Heart left ventricle (tissue), 16 donors: Measurements from ENCODE around the gene FAM89B. TPM values are rescaled to one million over a fixed set of nuclear protein-coding genes. Genes with fewer than 3 reads are reported as not detected.

Source experiments
- ATAC-seq, 4 donors: fragments of 200-7000 bp; cut with Tn5 transposase; one replicate each; pipeline ENCODE4 v1.9.1; 2020 to 2022; ENCODE audit warnings: moderate library complexity in 4 of 4, mild to moderate bottlenecking in 3 of 4, moderate number of reproducible peaks in 1 of 4
- DNase-seq, 5 donors: peaks; one replicate each; pipeline ENCODE4 v3.0.0-alpha.2; 2020
- H3K27ac ChIP-seq, 12 donors: fragments of 200-600 bp; sonication (generic) in 4 of 12; one replicate each; pipeline versions ENCODE4 v1.5.0 to v1.8.0; 2016 to 2022; ENCODE audit warnings: mild to moderate bottlenecking in 2 of 12
- H3K27me3 ChIP-seq, 9 donors: fragments of 200-600 bp; sonication (generic) in 2 of 9; one replicate each; pipeline versions ENCODE4 v1.5.1 to v1.8.0; 2016 to 2022; ENCODE audit warnings: mild to moderate bottlenecking in 3 of 9
- H3K36me3 ChIP-seq, 9 donors: fragments of 200-600 bp; sonication (generic) in 2 of 9; one replicate each; pipeline versions ENCODE4 v1.5.0 to v1.8.0; 2018 to 2022; ENCODE audit warnings: mild to moderate bottlenecking in 2 of 9
- H3K4me1 ChIP-seq, 12 donors: fragments of 200-600 bp; sonication (generic) in 4 of 12; one replicate each; pipeline versions ENCODE4 v1.5.0 to v1.8.0; 2016 to 2022; ENCODE audit warnings: mild to moderate bottlenecking in 3 of 12
- H3K4me3 ChIP-seq, 12 donors: fragments of 200-600 bp; sonication (generic) in 4 of 12; one replicate each; pipeline versions ENCODE4 v1.5.0 to v1.8.0; 2017 to 2022; ENCODE audit warnings: mild to moderate bottlenecking in 9 of 12, moderate library complexity in 4 of 12
- H3K9me3 ChIP-seq, 12 donors: fragments of 200-600 bp; sonication (generic) in 4 of 12; one replicate each; pipeline versions ENCODE4 v1.5.0 to v1.8.0; 2016 to 2022; ENCODE audit warnings: mild to moderate bottlenecking in 1 of 12
- CTCF ChIP-seq, 12 donors: fragments of 200-600 bp; sonication (generic) in 4 of 12; IDR thresholded peaks; one replicate each; pipeline versions ENCODE4 v1.5.0 to v1.8.0; 2018 to 2022; ENCODE audit warnings: antibody characterized with exemption in 12 of 12, mild to moderate bottlenecking in 5 of 12
- POLR2A ChIP-seq, 2 donors: fragments of 450-650 bp; IDR thresholded peaks; one replicate each; pipeline ENCODE4 v1.6.1; 2017; ENCODE audit warnings: antibody characterized with exemption in 2 of 2, mild to moderate bottlenecking in 2 of 2, moderate library complexity in 2 of 2
- WGBS, 4 donors: extraction: QIAGEN DNeasy Blood & Tissue Kit in 2 of 4; methylation state at CpG; one replicate each; pipeline versions ENCODE4 v1.1.5 to v1.1.7; 2013 to 2018; 5-methylcytosine and 5-hydroxymethylcytosine counted together
- intact Hi-C, 10 donors: fragments of 100-400 bp; cut with DNase I; formaldehyde crosslinking; loops; one replicate each; pipeline versions ENCODE4 v1.11.1 to v1.14.2; 2022
- polyA plus RNA-seq, 2 donors: library from polyadenylated mRNA; stranded (reverse); fragments of 200-250 nt; gene quantifications; one replicate each; pipeline ENCODE4 v1.2.3, GENCODE V29; 2013
- total RNA-seq, 9 donors: library from RNA; depleted of rRNA in 2 of 9; stranded (reverse); fragments of >200 nt in 2 of 9; fragmentation: NEBNext Ultra II Directional in 3 of 9; extraction: Animal tissue kit (Norgen Biotek cat#: 25700) in 3 of 9; gene quantifications; one replicate each; pipeline versions ENCODE4 v1.1.0 to v1.2.4, GENCODE V29; 2016 to 2023
- donor health status: ischemic (EF 13 %, LVEDD 7.1; RV severe dilation, severe dysfunction).
- donor health status: healthy with polysubstance abuse.
- donor health status: DM: no; HTN: yes; CAD: no.
- donor health status: DM: no; HTN: no; CAD: no.
- donor health status: ischemic (EF 25% LVEDD 6.9; RV normal size, moderate dysfunction).
- donor health status: ischemic (EF 25% LVEDD 5.7; RV mildly dilated, moderate dysfunction).
- donor health status: healthy.
- donor health status: DM: yes; HTN: yes; CAD: no.
- donor health status: ischemic (EF 35%, LVEDD 5.7; RV mildly dilated, moderate dysfunction).
- donor health status: nonischemic (EF 11% LVEDD 7.7; RV severe dilation, severe dysfunction).
- donor health status: DM: yes; HTN: yes; CAD: no.
- donor health status: PGD.
- donor health status: ischemic (EF 29% LVEDD 5.4; RV normal size, mild dysfunction).
- donor health status: nonischemic (EF 23%, LVEDD 6.1; RV moderate dilation, normal function).

The FAM89B gene
- total and polyA plus RNA-seq, 11 donors = 25.8 to 87.9 (median 44.2) TPM

DNA sequence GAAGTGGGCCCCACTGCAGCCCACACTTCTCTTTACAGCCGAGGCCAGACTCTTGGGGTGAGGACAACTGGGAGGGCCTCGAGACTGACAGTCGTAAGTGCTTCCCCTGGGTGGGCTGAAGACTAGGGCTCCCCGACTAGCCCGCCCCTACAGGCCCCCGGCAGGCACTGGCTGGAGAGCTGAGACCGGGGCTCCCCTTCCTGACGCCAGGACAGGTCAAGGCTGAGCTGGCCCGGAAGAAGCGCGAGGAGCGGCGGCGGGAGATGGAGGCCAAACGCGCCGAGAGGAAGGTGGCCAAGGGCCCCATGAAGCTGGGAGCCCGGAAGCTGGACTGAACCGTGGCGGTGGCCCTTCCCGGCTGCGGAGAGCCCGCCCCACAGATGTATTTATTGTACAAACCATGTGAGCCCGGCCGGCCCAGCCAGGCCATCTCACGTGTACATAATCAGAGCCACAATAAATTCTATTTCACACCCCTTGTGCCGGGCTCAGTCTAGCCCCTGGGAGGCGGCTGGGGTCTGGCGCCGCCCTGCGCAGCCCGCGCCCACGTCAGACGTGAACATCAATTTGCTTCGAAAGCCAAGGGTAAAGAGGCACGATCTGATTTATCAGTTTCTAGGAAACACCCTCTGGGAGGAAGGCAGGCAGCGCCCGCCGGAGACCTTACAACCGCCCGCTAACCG lies 34.0 kb upstream of the FAM89B start:
- TF ChIP-seq POLR2A (IDR thresholded peaks at IDR 0.05) (no peak), CTCF (IDR thresholded peaks at IDR 0.05) (no peak)
- Histone ChIP-seq H3K4me1 (peaks cover 0 to 28% (median 20%) of the 10 kb centered on the region in 12 donors), H3K36me3 (peaks cover 0 to 69% (median 54%) of the 10 kb centered on the region in 9 donors), H3K4me3 (no peak overlapping the region), H3K9me3 (no peaks in the 10 kb centered on the region), H3K27me3 (no peaks in the 10 kb centered on the region), H3K27ac (no peak overlapping the region)
- ATAC-seq = no peak
- DNase-seq = no peak
- 84 to 89% (median 85%) methylated on average over 40 to 43 of the region's 43 CpGs for WGBS, 4 donors
- intact Hi-C loops = loop anchor here in 2 of 10 donors (5.0 kb wide), 2 partner anchors 54 to 59 kb away; partner anchors contain the start of gene KCNK7 (in 1 of the 2)

GRCh38 chr11:65538915-65539743 lies 33.2 kb upstream of the FAM89B start:
- H3K9me3 ChIP-seq = no peaks in the 10 kb centered on the region
- no peaks in the 10 kb centered on the region for H3K27me3 ChIP-seq
- H3K36me3 ChIP-seq = peaks cover 0 to 66% (median 50%) of the 10 kb centered on the region in 9 donors
- no peak for DNase-seq
- ATAC-seq = no peak
- peak overlapping the region in 8 of 12 donors; percentile 49 to 66 (median 56) for H3K4me3 ChIP-seq
- no peak for TF ChIP-seq POLR2A (IDR thresholded peaks at IDR 0.05)
- H3K4me1 ChIP-seq = peaks cover 0 to 28% (median 20%) of the 10 kb centered on the region in 12 donors
- intact Hi-C loops = loop anchor here in 2 of 10 donors (5.0 kb wide), 2 partner anchors 53 to 58 kb away; partner anchors contain the start of gene KCNK7 (in 1 of the 2)
- 84 to 88% (median 87%) methylated on average over 47 to 92 of the region's 92 CpGs for WGBS, 4 donors
- peak overlapping the region in 11 of 12 donors; percentile 80 to 95 (median 88) for H3K27ac ChIP-seq

- DNase-seq = peak in 1 of 5 donors; percentile 49
- 20 to 58% (median 23%) methylated on average over 14 to 60 of the region's 60 CpGs for WGBS, 4 donors
- TF ChIP-seq CTCF (IDR thresholded peaks at IDR 0.05) = peak in 5 of 12 donors; percentile 41 to 70 (median 64)
- no peak for TF ChIP-seq POLR2A (IDR thresholded peaks at IDR 0.05)
- intact Hi-C loops = loop anchor here (1.0 to 10.0 kb wide), 13 partner anchors 15 to 455 kb away; partner anchors contain the start of genes ZNRD2 (in 4 of the 10), KCNK7 (in 2 of the 10), EHBP1L1 (in 1 of the 10) and MAP3K11 (in 1 of the 10)
- Histone ChIP-seq H3K36me3 (peaks cover 0 to 64% (median 44%) of the 10 kb centered on the region in 9 donors), H3K27ac (peak overlapping the region; percentile 66 to 95 (median 88)), H3K4me1 (peaks cover 0 to 28% (median 20%) of the 10 kb centered on the region in 12 donors), H3K4me3 (peak overlapping the region; percentile 11 to 66 (median 52)), H3K27me3 (no peaks in the 10 kb centered on the region), H3K9me3 (no peaks in the 10 kb centered on the region)
- ATAC-seq = peak in 2 of 4 donors; percentile 6 to 46
Measured at GRCh38 chr11:65539744-65540289, 32.5 kb upstream of the FAM89B start.
